K562 (cell line): ENCODE data around the gene USP2. TPM values are rescaled to one million over a fixed set of nuclear protein-coding genes. Genes with fewer than 3 reads are reported as not detected.

Source experiments
- ATAC-seq: fragments of 200-7000 bp; cut with Tn5 transposase; 3 replicates; pipeline ENCODE4 v1.9.1; 2020; ENCODE audit warnings: moderate library complexity
- BruUV-seq: library from RNA; stranded (reverse); fragments of 400-500 nt; replicated peaks from 2 replicates; lab custom pipeline; 2021; lab: Mats Ljungman, UMichigan
- CTCF ChIA-PET: fragments of 300-600 bp; formaldehyde crosslinking; extraction: SDS; loops from one replicate; lab custom pipeline; 2021; ENCODE audit warnings: low intra/inter-chr PET ratio; lab: Yijun Ruan, JAX
- POLR2A ChIA-PET: fragments of 300-600, 350-650 bp; sonication (Branson Sonifier 250); formaldehyde crosslinking; extraction: SDS; loops from one replicate; lab custom pipeline; 2021; ENCODE audit warnings: antibody characterized with exemption, inconsistent platforms; lab: Yijun Ruan, JAX
- DNase-seq, 4 experiments: peaks; one replicate each; pipeline versions ENCODE4 v3.0.0 to v3.0.0-alpha.2; 2011 to 2018; ENCODE audit warnings: low spot score in 3 of 4, mixed read lengths in 3 of 4; ENCODE audit errors: extremely low read depth in 1 of 4
- FAIRE-seq: peaks from 2 replicates; lab custom pipeline; 2011; peaks lifted over from hg19 to GRCh38; lab: Jason Lieb, UNC
- H2AFZ ChIP-seq: 2 replicates; pipeline ENCODE4 v1.6.0; 2011; ENCODE audit warnings: low read depth, low read length, control low read depth, inconsistent platforms
- H3K27ac ChIP-seq: fragments of 200-600 bp; 3 replicates; pipeline ENCODE4 v1.8.0; 2011; ENCODE audit warnings: low read depth, mild to moderate bottlenecking, control low read depth, inconsistent platforms, low read length, moderate library complexity, mixed read lengths; ENCODE audit errors: extremely low read depth
- H3K27me3 ChIP-seq, 2 experiments: fragments of 300-600 bp in 1 of 2; 2 replicates in 1 of 2; 3 replicates in 1 of 2; pipeline versions ENCODE4 v1.6.0 to v1.8.0; 2011; ENCODE audit warnings: inconsistent platforms in 2 of 2, low read length in 2 of 2, mild to moderate bottlenecking in 1 of 2, mixed read lengths in 1 of 2, moderate library complexity in 1 of 2; ENCODE audit not compliant: control insufficient read depth in 2 of 2, insufficient read depth in 2 of 2
- H3K36me3 ChIP-seq: fragments of 300-600 bp; 3 replicates; pipeline ENCODE4 v1.8.0; 2011; ENCODE audit warnings: mild to moderate bottlenecking, low read length, inconsistent platforms; ENCODE audit not compliant: control insufficient read depth, insufficient read depth
- H3K4me1 ChIP-seq, 2 experiments: fragments of 200-600 bp in 1 of 2; replicated peaks in 1 of 2; 2 replicates in 1 of 2; 3 replicates in 1 of 2; pipeline versions ENCODE4 v1.5.1 to v1.8.0; 2011; ENCODE audit warnings: inconsistent platforms in 2 of 2, low read length in 2 of 2, mild to moderate bottlenecking in 1 of 2, mixed read lengths in 1 of 2, moderate library complexity in 1 of 2; ENCODE audit not compliant: control insufficient read depth in 2 of 2, insufficient read depth in 2 of 2
- H3K4me2 ChIP-seq: 2 replicates; pipeline ENCODE4 v1.6.1; 2011; ENCODE audit warnings: low read length, control low read depth, inconsistent platforms, mixed read lengths; ENCODE audit not compliant: insufficient read depth
- H3K4me3 ChIP-seq: fragments of 200-600 bp; sonication (generic), shearing (Covaris generic); 2 replicates; pipeline ENCODE4 v1.5.1; 2016; ENCODE audit warnings: control low read depth, inconsistent platforms
- H3K79me2 ChIP-seq: fragments of 200-600 bp; 3 replicates; pipeline ENCODE4 v1.8.0; 2011; ENCODE audit warnings: low read length, inconsistent platforms; ENCODE audit not compliant: control insufficient read depth, insufficient read depth
- H3K9ac ChIP-seq, 2 experiments: 2 replicates each; pipeline versions ENCODE4 v1.6.0 to v1.6.1; 2011; ENCODE audit warnings: low read depth in 2 of 2, low read length in 2 of 2, control low read depth in 1 of 2, inconsistent platforms in 1 of 2, mild to moderate bottlenecking in 1 of 2, mixed read lengths in 1 of 2; ENCODE audit not compliant: insufficient read depth in 1 of 2
- H3K9me1 ChIP-seq: one replicate; pipeline ENCODE4 v1.6.0; 2011; ENCODE audit warnings: inconsistent platforms, mild to moderate bottlenecking, low read length, moderate library complexity; ENCODE audit not compliant: control insufficient read depth, insufficient read depth
- H3K9me3 ChIP-seq: replicated peaks from 2 replicates; pipeline ENCODE4 v1.5.1; 2011; ENCODE audit warnings: low read depth, low read length, inconsistent platforms; ENCODE audit not compliant: control insufficient read depth, insufficient read depth
- H4K20me1 ChIP-seq: replicated peaks from 2 replicates; pipeline ENCODE4 v1.6.1; 2011; ENCODE audit warnings: low read length, inconsistent platforms, mixed read lengths; ENCODE audit not compliant: control insufficient read depth, insufficient read depth
- BACH1 ChIP-seq: fragments of 200-800 bp; sonication (Bioruptor generic); IDR thresholded peaks from 2 replicates; pipeline ENCODE4 v1.6.1; 2016; ENCODE audit warnings: missing genetic modification characterization, missing compliant biosample characterization
- BRD4 ChIP-seq: fragments of 200-600 bp; sonication (generic); IDR thresholded peaks from 2 replicates; pipeline ENCODE4 v1.6.1; 2017; ENCODE audit warnings: inconsistent platforms
- DPF2 ChIP-seq: fragments of 450-650 bp; IDR thresholded peaks from 2 replicates; pipeline ENCODE4 v1.6.1; 2016
- NR3C1 ChIP-seq: sonication (generic); formaldehyde crosslinking; IDR thresholded peaks from 2 replicates; pipeline ENCODE4 v1.8.1; 2022; ENCODE audit warnings: missing genetic modification reagents
- RAD51 ChIP-seq: fragments of 450-650 bp; IDR thresholded peaks from 2 replicates; pipeline ENCODE4 v1.7.1; 2016; ENCODE audit warnings: low read depth, mild to moderate bottlenecking, borderline replicate concordance
- SIRT6 ChIP-seq: IDR thresholded peaks from one replicate; pipeline ENCODE4 v1.6.1; 2012; ENCODE audit warnings: low read depth, mild to moderate bottlenecking, control low read depth, inconsistent platforms, low read length, moderate library complexity
- TRIM25 ChIP-seq: fragments of 450-650 bp; IDR thresholded peaks from 2 replicates; pipeline ENCODE4 v1.7.0; 2016; ENCODE audit warnings: borderline replicate concordance
- ZBTB9 ChIP-seq: fragments of 450-650 bp; formaldehyde crosslinking; IDR thresholded peaks from 2 replicates; pipeline ENCODE4 v1.4.0; 2020; ENCODE audit warnings: mild to moderate bottlenecking, moderate library complexity
- ZFPM2 ChIP-seq: fragments of 250-450 bp; sonication (Bioruptor Pico); IDR thresholded peaks from 2 replicates; pipeline ENCODE4 v1.5.1; 2022; ENCODE audit warnings: mild to moderate bottlenecking
- ZNF12 ChIP-seq: sonication (generic); formaldehyde crosslinking; IDR thresholded peaks from 2 replicates; pipeline ENCODE4 v1.4.0; 2020; ENCODE audit warnings: mild to moderate bottlenecking, missing genetic modification reagents
- ZNF224 ChIP-seq: sonication (generic); formaldehyde crosslinking; IDR thresholded peaks from 2 replicates; pipeline ENCODE4 v1.8.0; 2022; ENCODE audit warnings: mild to moderate bottlenecking, missing genetic modification reagents
- WGBS: fragments of 100-300 bp; shearing (Covaris generic); methylation state at CpG from one replicate; pipeline ENCODE4 v1.1.6; 2016; ENCODE audit warnings: low coverage, mixed read lengths; ENCODE audit not compliant: insufficient coverage; ENCODE audit errors: missing lambda C conversion rate; 5-methylcytosine and 5-hydroxymethylcytosine counted together
- in situ Hi-C: fragments of 300-500 bp; cut with MboI; formaldehyde crosslinking; loops from 4 replicates; pipeline ENCODE4 v1.15.0; 2018; ENCODE audit warnings: inconsistent platforms, mixed read lengths
- intact Hi-C: fragments of 100-400 bp; cut with micrococcal nuclease; formaldehyde crosslinking; loops from 2 replicates; pipeline ENCODE4 v1.14.2; 2022
- polyA plus RNA-seq, 8 experiments: library from polyadenylated mRNA; depleted of rRNA in 4 of 8; stranded (reverse) in 5 of 8; unstranded in 3 of 8; fragments of >200 nt; fragmentation: Nextera tagmentation in 2 of 8; fragmentation: Illumina TruSeq in 1 of 8; extraction: Ambion mirVana in 2 of 8; extraction: Trizol in 1 of 8; gene quantifications; 2 replicates each; pipeline versions ENCODE4 v1.2.1 to v1.2.3, GENCODE V29; 2011 to 2014; ENCODE audit warnings: inconsistent platforms in 1 of 8, missing spikeins in 1 of 8
- total RNA-seq, 7 experiments: library from RNA; depleted of rRNA in 6 of 7; stranded (reverse); fragments of >200 nt in 6 of 7; fragmentation: Illumina TruSeq in 2 of 7; extraction: Trizol in 2 of 7; gene quantifications; 2 replicates each; pipeline versions ENCODE4 v1.2.1 to v1.2.3, GENCODE V29; 2011 to 2021; ENCODE audit warnings: low replicate concordance in 1 of 7

The USP2 gene
- total and polyA plus RNA-seq, 9 of the 15 experiments (the other 6 are each of a cell fraction or from before 2014, with no cell fraction given): 2.8 to 16.9 (median 3.9) TPM

- WGBS: 95% methylated on average over 12 of the region's 18 CpGs
- Histone ChIP-seq H3K4me2 (no peak overlapping the region), H3K79me2 (peaks cover 25% of the 10 kb centered on the region; the same call in 2 of the 3 replicates), H3K4me1 (peaks cover 34 to 61% of the 10 kb centered on the region in 2 experiments), H3K27me3 (no peaks in the 10 kb centered on the region; a peak in 1 of 5 replicates), H3K4me3 (no peak overlapping the region), H3K9me3 (no peaks in the 10 kb centered on the region), H3K27ac (no peak overlapping the region), H2AFZ (no peak overlapping the region), H3K36me3 (peaks cover 50% of the 10 kb centered on the region; the same call in 2 of the 3 replicates), H3K9ac (peak overlapping the region in 1 of 2 experiments; percentile 84; a peak in 1 of 4 replicates), H4K20me1 (0 out of 2 replicates have a peak, but pooled peaks cover 6% of the 10 kb centered on the region), H3K9me1 (no peaks in the 10 kb centered on the region)
- in situ Hi-C loops (no loop called here), intact Hi-C loops (loop anchor here (5.0 kb wide), 1 partner anchor 402 kb away; no protein-coding TSS in a partner anchor)
- ATAC-seq (no peak), DNase-seq (no peak), FAIRE-seq (no peak)
- no peak for TF ChIP-seq DPF2
- TF ChIP-seq NR3C1 (CRISPR knock-in tag): no peak
- TF ChIP-seq BRD4: no peak
- TF ChIP-seq ZNF12 (CRISPR knock-in tag): no peak
- TF ChIP-seq BACH1: no peak
- no peak for TF ChIP-seq ZNF224
- TF ChIP-seq ZBTB9 (CRISPR knock-in tag): no peak
- TF ChIP-seq TRIM25: no peak
- no peak for TF ChIP-seq RAD51
- TF ChIP-seq SIRT6: no peak
- no peak for TF ChIP-seq ZFPM2 (CRISPR knock-in tag)
- ChIA-PET POLR2A (interaction anchor here (0.6 to 1.9 kb wide), 7 partner anchors 9 to 160 kb away, joined by 3 to 6 read pairs (median 4); no protein-coding TSS in a partner anchor), CTCF (no interaction called here)
- BruUV-seq: no TSS peak
These were observed 66.8 kb downstream of the USP2 start for GRCh38 chr11:119314726-119315125.
